Hepatic stellate cell (primary cell): ENCODE data around the gene TDRKH.

ENCODE experiments used
- DNase-seq: peaks from one replicate; pipeline ENCODE4 v3.0.0; 2011; ENCODE audit warnings: low spot score

TDRKH gene

GRCh38 chr1:151790071-151790939 lies at the start of gene TDRKH:
Gene TDRKH (minus strand): TSS chr1:151790500. CDS start chr1:151783022, 7,478 bp downstream.
- DNase-seq: peak; percentile 99

- DNase-seq: no peak
These were observed 49.4 kb upstream of the TDRKH start, which contains the start of gene C2CD4D for GRCh38 chr1:151839457-151840403. Gene C2CD4D (minus strand): TSS chr1:151839820. CDS start chr1:151838989, 831 bp downstream.

- DNase-seq: no peak
These were observed 48.7 kb upstream of the TDRKH start for GRCh38 chr1:151839082-151839412.

GRCh38 chr1:151838222-151839081 lies 48.2 kb upstream of the TDRKH start:
- peak; percentile 59 for DNase-seq

GRCh38 chr1:151837884-151838221 lies 47.6 kb upstream of the TDRKH start:
- DNase-seq: no peak

- no peak for DNase-seq
These were observed 46.9 kb upstream of the TDRKH start for GRCh38 chr1:151837197-151837596.

GRCh38 chr1:151835596-151835995 lies 45.3 kb upstream of the TDRKH start:
- DNase-seq: no peak

GRCh38 chr1:151834239-151834638 lies 43.9 kb upstream of the TDRKH start:
- DNase-seq: no peak

- no peak for DNase-seq
These were observed 43.0 kb upstream of the TDRKH start for GRCh38 chr1:151833172-151833900.

GRCh38 chr1:151832318-151832980 lies 42.1 kb upstream of the TDRKH start:
- DNase-seq: no peak

- DNase-seq: no peak
These were observed 41.3 kb upstream of the TDRKH start, which contains the start of gene RORC for GRCh38 chr1:151831605-151832004. Gene RORC (minus strand): TSS chr1:151831802. CDS start chr1:151831764, 38 bp downstream.

GRCh38 chr1:151831256-151831591 lies 40.9 kb upstream of the TDRKH start:
- DNase-seq: no peak

GRCh38 chr1:151830055-151830454 lies 39.8 kb upstream of the TDRKH start:
- DNase-seq: no peak

GRCh38 chr1:151829352-151830046 lies 39.2 kb upstream of the TDRKH start:
- no peak for DNase-seq

- DNase-seq: peak; percentile 55
These were observed 38.6 kb upstream of the TDRKH start for GRCh38 chr1:151828921-151829320.

GRCh38 chr1:151827853-151828252 lies 37.6 kb upstream of the TDRKH start:
- DNase-seq: no peak

- DNase-seq: no peak
These were observed 35.7 kb upstream of the TDRKH start for GRCh38 chr1:151825751-151826660.

GRCh38 chr1:151825204-151825603 lies 34.9 kb upstream of the TDRKH start:
- DNase-seq: no peak

GRCh38 chr1:151823175-151823574 lies 32.9 kb upstream of the TDRKH start:
- no peak for DNase-seq
